ENCODE data around the gene PLCB4.

Gene PLCB4

DNA sequence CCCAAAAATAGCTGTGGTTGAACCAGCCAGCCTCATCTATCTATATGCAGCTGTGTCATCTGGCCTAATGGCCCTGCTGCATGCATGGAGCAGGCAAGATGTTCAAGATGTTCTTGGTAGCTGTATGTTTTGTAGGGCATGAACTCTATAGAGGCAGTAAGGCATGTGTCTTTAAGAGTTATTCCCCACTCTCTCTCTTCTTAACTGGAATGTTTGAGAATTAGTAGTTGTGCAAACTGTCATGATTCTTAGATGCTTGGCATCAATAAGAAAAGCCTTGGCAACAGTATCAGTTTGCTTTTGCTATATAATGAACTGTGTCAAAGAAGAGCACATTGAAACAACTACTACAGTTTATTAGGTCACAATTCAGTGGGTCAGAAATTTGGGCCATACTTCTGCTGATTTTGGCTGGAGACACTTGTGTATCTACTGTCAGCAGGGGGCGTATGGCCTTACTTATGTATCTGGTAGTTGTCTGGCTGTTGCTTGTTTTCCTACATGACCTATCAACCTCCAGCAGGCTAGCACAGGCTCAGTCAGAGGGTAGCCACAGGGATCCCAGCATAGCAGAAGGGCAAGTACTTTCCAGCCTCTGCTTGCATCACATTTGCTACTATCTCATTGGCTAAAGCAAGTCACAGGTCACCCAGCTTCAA, 389.4 kb downstream of the PLCB4 start:
- TF ChIP-seq, protein P1, sequence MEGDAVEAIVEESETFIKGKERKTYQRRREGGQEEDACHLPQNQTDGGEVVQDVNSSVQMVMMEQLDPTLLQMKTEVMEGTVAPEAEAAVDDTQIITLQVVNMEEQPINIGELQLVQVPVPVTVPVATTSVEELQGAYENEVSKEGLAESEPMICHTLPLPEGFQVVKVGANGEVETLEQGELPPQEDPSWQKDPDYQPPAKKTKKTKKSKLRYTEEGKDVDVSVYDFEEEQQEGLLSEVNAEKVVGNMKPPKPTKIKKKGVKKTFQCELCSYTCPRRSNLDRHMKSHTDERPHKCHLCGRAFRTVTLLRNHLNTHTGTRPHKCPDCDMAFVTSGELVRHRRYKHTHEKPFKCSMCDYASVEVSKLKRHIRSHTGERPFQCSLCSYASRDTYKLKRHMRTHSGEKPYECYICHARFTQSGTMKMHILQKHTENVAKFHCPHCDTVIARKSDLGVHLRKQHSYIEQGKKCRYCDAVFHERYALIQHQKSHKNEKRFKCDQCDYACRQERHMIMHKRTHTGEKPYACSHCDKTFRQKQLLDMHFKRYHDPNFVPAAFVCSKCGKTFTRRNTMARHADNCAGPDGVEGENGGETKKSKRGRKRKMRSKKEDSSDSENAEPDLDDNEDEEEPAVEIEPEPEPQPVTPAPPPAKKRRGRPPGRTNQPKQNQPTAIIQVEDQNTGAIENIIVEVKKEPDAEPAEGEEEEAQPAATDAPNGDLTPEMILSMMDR (IDR thresholded peaks at IDR 0.05; ENCODE audit: low read depth, low read length, missing control alignments): peak; percentile 21
- DNase-seq (ENCODE audit: low read depth): no peak
- no peak overlapping the region for H3K4me3 ChIP-seq (ENCODE audit: low read depth, low read length)
- in situ Hi-C loops (cut with HindIII; ENCODE audit: low sequenced_read_pairs): no loop called here

DNA sequence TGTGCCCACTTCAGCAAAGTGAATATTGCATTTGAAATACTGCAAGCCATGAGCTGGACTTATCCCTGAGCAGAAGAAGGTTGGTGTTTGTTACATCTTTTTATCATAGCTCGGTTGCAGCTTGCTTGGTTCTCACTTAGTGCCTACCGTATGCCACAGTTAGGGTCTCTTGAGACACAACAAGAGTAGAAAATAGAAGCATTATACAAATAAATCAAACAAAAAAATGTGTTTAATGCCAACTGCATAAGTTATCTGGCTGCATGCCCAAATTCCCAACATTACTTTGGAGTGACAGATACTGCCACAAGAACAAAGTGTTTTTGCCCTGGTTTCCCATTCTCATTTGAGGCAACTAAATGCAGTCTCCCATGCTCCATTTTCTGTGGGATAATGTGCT, 391.6 kb downstream of the PLCB4 start:
- TF ChIP-seq, protein P1 (IDR thresholded peaks at IDR 0.05; ENCODE audit: low read depth, low read length, missing control alignments): no peak
- in situ Hi-C loops (cut with HindIII; ENCODE audit: low sequenced_read_pairs): no loop called here
- no peak overlapping the region for H3K4me3 ChIP-seq (ENCODE audit: low read depth, low read length)

DNA sequence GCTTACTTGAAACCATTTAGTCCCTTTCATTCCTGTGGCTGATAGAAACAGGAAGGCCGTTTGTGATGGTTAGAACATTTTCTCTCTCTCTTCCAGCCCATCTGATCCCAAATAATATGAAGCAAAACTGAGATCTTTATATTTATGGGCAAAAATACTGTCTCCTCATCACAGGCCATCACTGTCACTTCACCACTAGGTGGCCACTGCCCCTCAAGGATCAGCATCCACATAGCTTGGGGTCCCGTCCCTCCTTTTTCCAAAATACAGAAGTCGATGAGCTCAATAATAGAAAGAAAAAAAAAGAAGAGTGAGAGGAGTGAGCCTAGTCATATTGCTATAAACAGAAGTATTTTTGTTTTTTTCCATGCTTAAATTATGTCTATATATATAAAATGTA, 399.1 kb downstream of the PLCB4 start:
- no peak for DNase-seq (ENCODE audit: low read depth)
- TF ChIP-seq, protein P1 (IDR thresholded peaks at IDR 0.05; ENCODE audit: low read depth, low read length, missing control alignments): peak; percentile 69
- H3K4me3 ChIP-seq (ENCODE audit: low read depth, low read length): no peak overlapping the region
- in situ Hi-C loops (cut with HindIII; ENCODE audit: low sequenced_read_pairs): no loop called here

More for the DNA sequence above, 391.6 kb downstream of the PLCB4 start:
- peak; percentile 32 for DNase-seq (ENCODE audit: low read depth)

DNA sequence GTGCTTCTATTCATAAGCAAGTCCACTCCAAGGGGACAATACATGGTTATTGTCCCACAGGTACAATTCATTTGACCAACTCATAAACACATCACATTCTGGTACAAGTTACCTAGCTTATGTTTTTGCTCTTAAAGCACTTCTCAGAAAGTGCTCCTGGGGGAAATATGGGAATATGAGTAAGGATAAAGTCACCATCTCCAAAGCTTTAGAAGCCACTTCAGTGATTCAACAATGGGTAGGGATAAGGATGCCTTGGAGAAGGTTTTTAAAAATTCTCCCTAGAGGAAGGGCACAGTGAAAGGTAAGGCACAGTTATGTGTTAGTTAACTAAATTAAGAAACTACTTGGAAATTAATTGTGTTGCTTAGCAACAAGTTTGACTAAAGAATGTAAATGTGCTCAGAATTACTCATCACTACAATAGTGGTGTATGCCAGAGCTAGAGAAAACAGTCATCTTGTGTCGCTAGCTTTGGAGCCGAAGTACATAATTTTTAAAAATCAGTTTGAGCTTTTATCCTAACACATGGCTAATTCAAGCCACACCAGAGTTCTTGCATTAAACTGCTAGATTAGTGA, 406.0 kb downstream of the PLCB4 start:
- TF ChIP-seq, protein P1 (IDR thresholded peaks at IDR 0.05; ENCODE audit: low read depth, low read length, missing control alignments): no peak
- H3K4me3 ChIP-seq (ENCODE audit: low read depth, low read length): no peak overlapping the region
- no peak for DNase-seq (ENCODE audit: low read depth)
- in situ Hi-C loops (cut with HindIII; ENCODE audit: low sequenced_read_pairs): no loop called here

DNA sequence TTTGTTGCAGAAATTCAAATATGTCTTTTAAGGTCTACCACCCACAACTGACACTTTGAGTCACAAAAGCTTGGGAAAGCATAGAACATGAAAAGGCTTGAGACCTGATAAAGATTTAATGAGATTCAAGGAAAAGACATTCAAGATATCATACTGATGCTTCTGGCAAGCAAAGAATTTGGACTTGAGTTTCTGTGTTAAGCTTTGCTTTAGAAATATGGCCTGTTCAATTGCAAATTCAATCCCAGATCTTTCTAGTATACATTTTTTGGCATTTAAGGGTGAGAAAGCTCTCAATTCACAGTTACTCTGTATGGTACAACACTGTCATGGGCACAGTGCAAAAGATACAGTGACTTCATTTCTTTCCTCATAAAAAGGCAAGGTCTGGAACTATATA, 406.6 kb downstream of the PLCB4 start:
- no peak for DNase-seq (ENCODE audit: low read depth)
- TF ChIP-seq, protein P1 (IDR thresholded peaks at IDR 0.05; ENCODE audit: low read depth, low read length, missing control alignments): no peak
- in situ Hi-C loops (cut with HindIII; ENCODE audit: low sequenced_read_pairs): no loop called here
- H3K4me3 ChIP-seq (ENCODE audit: low read depth, low read length): no peak overlapping the region

DNA sequence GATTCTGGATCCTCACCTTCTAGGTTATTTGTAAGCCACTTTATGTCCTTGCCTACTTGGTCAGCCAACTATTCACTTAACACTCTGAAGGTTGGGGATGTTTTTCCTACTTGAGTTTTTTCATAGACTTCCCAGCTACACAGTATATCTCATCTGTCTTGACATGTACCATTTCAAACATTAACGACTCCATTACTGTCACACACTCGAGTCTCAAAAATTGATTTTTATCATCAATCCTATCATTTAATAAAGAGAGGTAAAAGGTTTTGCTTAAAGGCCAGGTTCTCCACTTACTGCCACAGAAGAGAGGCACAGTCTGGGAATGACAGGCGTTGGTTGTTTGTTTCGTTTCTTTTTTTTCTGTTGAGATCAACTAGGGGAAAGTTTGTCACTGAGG, 407.3 kb downstream of the PLCB4 start:
- TF ChIP-seq, protein P1 (IDR thresholded peaks at IDR 0.05; ENCODE audit: low read depth, low read length, missing control alignments): no peak
- in situ Hi-C loops (cut with HindIII; ENCODE audit: low sequenced_read_pairs): no loop called here
- no peak overlapping the region for H3K4me3 ChIP-seq (ENCODE audit: low read depth, low read length)
- no peak for DNase-seq (ENCODE audit: low read depth)

All from astrocyte of the cerebellum (primary cell).